GM19023 (cell line): Measurements from ENCODE around the gene VEZF1.

Experiments used
- ATAC-seq: cut with Tn5 transposase; IDR thresholded peaks from one replicate; pipeline ENCODE4 v1.9.1; 2021; ENCODE audit warnings: mild to moderate bottlenecking, moderate library complexity; ENCODE audit not compliant: unreplicated experiment

The VEZF1 gene

DNA sequence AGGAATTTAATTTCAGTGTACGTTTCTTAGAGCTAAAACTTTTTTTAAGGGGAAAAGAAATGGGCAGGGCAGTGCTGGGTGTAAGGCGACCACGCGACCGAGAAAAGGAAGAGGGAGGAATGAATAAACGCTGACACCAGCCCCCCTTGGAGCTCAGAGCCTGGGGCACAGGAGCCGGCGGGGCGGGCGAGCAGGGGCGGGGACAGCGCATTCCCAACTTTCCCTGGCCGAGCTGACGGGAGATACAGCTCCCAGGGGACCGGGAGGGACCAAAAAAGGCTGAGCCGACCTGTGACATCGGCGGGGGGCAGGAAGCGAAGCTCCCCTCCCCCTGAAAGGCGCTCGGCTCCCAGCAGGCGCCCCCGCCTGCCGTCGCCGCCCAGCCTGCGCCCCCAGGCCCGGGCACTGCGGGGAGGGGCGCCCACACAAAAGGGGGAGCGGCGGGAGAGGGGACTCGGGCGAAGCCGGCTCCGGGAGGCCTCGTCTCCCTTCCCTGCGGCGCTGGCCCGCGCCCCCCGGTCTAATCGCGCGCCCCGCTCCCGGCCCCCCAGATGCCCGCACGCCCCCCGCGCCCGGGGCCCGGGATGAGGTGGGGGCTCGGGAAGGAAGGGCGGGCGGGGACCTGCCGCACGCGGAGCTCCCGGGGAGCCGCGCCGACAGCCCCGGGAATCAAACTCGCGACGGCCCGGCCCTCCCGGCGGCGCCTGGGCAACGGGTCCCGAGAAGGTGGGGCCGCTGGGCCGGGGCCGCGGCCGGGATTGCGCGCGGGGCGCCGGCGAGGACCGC, 33.5 kb downstream of the VEZF1 start:
- no peak for ATAC-seq

DNA sequence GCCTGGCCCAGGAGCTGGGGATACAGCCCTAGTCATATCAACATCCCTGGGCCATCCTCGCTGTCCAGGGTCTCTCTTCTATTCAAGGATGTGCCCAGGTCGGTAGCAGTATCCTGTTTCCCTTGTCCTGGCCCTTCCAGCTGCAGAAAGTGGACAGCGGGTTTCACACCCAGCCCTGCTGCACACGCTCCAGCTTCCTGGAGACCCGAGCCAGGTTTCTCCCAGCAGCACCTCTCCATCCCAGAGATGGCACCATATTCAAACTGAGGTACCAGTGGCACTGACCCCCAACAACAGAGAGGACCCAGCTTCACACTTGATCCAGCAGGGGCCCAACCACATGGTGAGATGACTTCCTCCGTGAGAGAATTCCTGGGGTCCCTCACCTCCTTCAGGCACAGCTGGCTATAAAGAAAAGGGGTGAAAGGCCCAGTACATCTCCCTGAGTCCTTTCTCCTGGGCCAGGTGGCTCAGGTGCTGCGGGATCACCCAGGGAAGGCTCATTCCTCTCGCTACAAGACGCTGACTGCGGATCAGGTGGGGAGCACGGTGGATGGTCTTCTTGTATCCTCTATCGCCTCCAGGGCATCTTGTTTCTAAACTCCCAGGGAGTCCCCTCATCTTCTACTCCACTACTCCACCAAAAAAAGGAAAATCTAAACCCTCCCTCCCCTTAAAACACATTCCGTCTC, 34.2 kb downstream of the VEZF1 start:
- ATAC-seq: no peak

- ATAC-seq: no peak
These were observed 34.8 kb downstream of the VEZF1 start for GRCh38 chr17:57953219-57953618.

GRCh38 chr17:57949649-57950048, 38.4 kb downstream of the VEZF1 start:
- ATAC-seq: no peak

DNA sequence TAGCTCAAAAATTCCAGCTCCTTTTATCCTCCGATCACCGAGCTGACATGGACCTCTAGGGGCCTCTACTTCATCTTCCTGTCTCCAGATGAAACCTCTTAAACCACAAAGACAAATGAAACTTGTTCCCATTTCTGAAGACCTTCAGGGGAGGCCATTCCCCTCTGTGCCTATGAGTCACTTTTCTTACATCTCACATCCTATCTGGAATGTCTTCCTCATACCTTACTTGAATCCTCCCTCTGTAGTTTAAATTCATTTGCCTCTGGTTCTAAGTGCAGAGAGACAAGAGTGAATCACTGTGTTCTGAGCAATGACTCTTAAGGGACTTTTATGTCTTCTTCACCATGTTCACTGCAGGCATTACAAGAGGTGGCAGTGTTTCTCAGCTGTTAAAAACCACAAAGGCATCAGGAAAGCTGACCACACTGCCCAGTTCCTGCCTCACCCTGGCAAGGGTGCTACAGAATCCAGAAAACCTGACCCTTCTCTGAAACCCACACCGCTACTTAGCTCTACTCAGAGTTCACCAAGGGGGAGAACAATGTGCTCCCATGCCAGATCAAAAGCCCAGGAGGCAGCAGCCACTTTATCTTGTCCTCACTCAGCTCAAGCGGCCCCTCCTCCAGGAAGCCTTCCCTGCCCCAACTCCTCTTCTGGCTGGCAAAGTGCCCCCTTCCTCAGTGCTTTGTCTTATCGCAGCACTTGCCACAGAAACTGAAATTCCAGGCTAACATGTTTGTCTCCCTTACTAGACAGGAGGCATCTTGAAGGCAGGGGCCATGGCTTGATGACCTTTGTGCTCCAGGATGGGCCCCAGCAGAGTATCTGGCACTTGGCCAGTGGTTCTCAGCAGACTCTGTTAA, 39.3 kb downstream of the VEZF1 start:
- ATAC-seq: no peak

GRCh38 chr17:57948169-57948554, 39.9 kb downstream of the VEZF1 start:
- ATAC-seq: no peak

- no peak for ATAC-seq
These were observed 40.7 kb downstream of the VEZF1 start for GRCh38 chr17:57947369-57947768.

- ATAC-seq: peak; percentile 86
These were observed 41.2 kb downstream of the VEZF1 start for GRCh38 chr17:57946798-57947358.

DNA sequence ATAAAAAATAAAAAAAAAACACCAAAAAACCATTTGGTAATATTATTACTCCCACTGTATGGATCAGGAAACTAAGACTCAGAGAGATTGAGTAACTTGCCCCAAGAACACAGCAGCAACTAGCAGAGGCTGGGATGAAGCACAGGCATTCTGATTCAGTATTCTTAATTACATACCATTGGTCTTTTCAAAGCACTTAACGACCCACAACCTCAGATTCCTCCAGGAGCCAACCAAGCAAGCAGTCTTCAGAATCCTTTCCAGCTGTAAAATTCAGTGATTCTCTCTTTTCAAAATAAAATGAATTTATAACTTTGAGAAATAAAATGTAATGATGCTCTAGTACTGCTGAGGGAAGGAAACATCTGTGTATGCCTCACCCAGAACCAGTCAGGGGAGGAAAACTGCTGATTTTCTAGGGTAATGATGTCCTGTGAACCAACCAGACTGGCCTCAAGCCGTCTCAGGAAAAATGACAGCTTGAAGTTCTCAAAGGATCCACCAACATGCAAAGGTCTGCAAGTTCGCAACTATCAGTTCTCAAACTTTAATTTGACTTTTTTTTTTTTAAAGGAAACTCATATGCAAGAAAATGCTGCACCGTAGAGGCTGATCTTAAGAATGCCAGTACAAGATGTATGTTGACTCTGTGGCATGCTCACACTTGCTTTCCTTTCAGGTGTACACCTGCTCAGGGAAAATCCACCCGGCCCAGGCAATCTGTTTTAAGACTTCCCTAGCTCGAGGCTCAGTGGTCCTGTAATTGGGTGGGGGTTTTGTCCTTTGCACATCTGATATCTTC, 41.9 kb downstream of the VEZF1 start:
- peak; percentile 13 for ATAC-seq

GRCh38 chr17:57944908-57945307, 43.1 kb downstream of the VEZF1 start:
- ATAC-seq: no peak

DNA sequence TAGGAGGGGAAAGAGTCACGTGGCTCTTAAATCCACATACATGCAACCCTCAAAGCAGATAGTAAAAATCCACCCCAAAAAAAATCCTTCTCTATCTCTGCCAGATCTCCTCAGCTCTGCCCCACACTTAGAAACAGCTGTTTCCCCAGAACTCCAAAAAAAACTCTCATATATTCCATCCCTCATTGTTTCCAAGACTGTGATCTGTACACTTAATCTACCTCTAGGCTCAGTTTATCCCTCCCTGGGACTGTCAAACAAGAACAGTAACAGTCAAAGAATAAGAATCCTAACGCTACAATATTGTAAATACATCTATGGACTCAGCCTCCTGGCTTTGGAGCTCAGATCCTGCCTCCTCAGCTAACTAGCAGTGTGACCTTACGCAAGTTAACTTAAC, 44.4 kb downstream of the VEZF1 start:
- no peak for ATAC-seq

DNA sequence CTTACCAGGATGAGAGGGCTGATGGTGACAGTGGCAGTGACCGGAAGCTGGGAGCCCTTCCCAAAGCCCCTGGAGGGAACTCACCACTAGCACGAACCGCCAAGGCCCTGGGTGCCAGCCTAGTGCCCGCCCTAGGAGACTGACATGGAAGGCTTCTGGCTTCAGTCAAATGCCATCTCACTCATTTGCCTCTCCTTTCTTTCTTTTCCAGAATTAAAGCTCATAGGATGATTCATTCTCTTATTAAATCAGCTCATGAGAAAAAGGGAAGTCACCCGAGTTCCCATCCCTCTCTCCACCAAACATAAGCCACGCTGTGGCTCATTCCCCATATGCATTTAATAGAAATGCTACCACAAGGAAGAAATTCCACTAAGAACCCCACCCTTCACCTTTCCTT, 44.9 kb downstream of the VEZF1 start:
- ATAC-seq: no peak

DNA sequence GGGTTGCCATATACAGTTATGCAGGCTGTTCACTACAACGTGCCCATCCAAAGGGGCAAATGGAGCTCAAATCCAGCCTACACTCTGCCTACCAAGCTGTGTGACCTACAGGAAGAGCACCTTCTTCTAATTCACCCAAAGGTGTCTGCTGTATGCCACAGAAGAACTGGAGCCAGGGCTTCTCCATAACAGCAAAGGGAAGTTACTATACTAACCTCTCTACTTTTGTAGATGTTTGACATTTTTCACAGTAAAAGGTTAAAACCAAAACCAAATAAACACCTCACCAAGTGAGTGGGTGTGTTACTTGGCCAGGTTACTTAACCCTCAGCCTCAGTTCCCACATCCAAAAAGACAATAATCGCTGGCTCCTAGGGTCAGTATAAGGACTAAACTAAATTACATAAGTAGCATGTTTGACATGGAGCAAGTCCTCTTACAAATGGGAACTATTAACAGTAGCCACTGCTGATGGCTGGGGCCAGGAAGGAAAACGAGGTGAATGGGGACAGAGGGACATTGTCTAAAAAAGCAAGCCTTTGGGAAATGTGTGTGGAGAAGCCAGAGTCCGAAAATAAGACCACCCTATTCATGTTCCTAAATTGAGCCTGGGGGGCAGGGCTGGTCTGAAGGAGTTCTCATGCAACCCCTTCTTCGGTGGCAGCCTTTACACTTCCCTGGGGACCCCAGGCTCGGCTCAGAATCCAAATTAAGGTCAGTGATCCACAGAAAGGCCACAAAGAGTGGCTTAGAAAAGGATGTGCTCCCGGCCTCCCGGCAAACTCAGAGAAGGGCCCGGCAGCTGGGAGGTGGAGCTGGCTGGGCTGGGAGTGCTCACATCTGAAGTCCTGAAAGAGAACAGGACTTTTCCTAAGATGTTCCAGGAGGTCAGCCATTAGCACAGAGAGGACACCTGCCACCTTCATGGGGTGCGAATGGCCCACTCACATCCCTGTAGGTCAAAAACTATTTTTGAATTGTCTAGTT, 46.4 kb downstream of the VEZF1 start:
- no peak for ATAC-seq

- no peak for ATAC-seq
These were observed 47.3 kb downstream of the VEZF1 start for GRCh38 chr17:57940653-57941329.

DNA sequence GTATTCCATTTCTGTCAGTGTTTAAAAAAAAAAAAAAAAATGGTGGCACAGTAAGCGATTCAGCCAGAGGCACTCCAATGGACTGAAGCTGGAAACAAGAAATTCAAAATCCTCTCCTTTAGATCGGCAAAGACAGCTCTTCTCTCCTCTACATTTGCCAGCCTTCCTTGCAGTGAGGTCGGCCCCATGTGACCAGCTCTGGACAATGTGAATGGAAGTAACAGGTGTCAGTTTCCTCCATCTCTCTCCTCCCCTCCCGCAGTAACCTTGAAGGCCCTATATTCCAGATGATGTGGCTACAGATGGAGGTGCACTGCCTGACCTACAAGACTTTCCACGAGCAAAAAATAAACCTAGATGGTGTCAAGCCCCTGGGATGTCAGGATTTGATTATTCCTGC, 47.8 kb downstream of the VEZF1 start:
- ATAC-seq: no peak

- ATAC-seq: peak; percentile 72
These were observed 48.3 kb downstream of the VEZF1 start for GRCh38 chr17:57939797-57940196.

GRCh38 chr17:57938061-57938502, 50.0 kb downstream of the VEZF1 start:
- ATAC-seq: no peak

DNA sequence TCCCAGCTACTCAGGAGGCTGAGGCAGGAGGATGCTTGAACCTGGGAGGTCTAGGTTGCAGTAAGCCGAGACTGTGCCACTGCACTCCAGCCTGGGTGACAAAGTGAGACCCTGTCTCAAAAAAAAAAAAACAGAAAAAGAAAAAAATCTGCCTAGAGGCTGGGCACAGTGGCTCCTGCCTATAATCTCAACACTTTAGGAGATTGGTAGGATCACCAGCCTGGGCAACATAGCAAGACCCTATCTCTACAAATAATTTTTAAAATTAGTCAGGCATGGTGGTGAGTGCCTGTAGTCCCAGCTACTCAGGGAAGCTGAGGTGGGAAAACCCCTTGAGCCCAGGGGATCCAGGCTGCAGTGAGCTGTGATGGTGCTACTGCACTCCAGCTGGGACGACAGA, 50.6 kb downstream of the VEZF1 start:
- ATAC-seq: no peak
